GM12874 (cell line): Measurements from ENCODE around the gene LHPP.

Experiments
- TF ChIP-seq, protein P1 (sequence below): IDR thresholded peaks from 2 replicates; pipeline ENCODE4 v1.5.1; 2011; ENCODE audit warnings: low read depth, mild to moderate bottlenecking, control low read depth, low read length, moderate library complexity; ENCODE audit not compliant: insufficient read depth

Gene LHPP

DNA sequence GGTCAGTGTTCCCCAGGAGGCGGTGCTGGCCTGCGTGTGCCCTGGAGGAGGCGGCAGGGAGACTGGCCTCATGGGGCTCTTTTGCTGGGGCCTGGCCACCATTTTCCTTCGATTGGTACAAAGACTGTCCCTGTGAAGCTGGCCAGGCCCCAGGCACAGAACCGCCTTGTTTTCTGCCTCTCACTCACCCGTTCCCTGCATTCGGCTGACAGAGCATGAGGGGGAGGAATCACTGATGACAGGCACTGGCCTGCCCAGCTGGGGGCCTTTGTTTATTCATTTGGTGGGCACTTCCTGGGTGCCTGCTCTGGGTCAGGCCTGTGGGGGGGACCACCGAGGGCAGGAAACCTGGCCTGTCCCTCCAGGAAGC lies 143.4 kb downstream of the LHPP start:
- TF ChIP-seq, protein P1, sequence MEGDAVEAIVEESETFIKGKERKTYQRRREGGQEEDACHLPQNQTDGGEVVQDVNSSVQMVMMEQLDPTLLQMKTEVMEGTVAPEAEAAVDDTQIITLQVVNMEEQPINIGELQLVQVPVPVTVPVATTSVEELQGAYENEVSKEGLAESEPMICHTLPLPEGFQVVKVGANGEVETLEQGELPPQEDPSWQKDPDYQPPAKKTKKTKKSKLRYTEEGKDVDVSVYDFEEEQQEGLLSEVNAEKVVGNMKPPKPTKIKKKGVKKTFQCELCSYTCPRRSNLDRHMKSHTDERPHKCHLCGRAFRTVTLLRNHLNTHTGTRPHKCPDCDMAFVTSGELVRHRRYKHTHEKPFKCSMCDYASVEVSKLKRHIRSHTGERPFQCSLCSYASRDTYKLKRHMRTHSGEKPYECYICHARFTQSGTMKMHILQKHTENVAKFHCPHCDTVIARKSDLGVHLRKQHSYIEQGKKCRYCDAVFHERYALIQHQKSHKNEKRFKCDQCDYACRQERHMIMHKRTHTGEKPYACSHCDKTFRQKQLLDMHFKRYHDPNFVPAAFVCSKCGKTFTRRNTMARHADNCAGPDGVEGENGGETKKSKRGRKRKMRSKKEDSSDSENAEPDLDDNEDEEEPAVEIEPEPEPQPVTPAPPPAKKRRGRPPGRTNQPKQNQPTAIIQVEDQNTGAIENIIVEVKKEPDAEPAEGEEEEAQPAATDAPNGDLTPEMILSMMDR = no peak

DNA sequence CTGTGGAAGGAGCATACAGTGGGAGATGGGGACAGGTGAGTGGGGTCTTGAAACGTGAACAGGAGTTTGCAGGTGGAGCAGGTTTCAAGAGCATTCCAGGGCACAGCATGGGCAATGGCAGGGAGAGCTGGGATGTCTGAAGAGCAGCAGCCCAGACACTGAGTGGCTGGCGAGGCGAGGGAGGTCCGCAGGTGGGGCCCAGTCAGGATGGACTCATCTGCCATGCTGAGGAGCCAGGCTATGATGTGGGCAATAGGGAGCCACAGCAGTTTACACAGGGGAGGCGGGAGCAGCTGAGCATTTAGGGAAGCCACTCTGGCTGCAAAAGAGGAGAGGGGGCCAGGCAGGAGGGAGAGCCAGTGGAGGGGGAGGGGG lies 143.8 kb downstream of the LHPP start:
- TF ChIP-seq, protein P1 = no peak

DNA sequence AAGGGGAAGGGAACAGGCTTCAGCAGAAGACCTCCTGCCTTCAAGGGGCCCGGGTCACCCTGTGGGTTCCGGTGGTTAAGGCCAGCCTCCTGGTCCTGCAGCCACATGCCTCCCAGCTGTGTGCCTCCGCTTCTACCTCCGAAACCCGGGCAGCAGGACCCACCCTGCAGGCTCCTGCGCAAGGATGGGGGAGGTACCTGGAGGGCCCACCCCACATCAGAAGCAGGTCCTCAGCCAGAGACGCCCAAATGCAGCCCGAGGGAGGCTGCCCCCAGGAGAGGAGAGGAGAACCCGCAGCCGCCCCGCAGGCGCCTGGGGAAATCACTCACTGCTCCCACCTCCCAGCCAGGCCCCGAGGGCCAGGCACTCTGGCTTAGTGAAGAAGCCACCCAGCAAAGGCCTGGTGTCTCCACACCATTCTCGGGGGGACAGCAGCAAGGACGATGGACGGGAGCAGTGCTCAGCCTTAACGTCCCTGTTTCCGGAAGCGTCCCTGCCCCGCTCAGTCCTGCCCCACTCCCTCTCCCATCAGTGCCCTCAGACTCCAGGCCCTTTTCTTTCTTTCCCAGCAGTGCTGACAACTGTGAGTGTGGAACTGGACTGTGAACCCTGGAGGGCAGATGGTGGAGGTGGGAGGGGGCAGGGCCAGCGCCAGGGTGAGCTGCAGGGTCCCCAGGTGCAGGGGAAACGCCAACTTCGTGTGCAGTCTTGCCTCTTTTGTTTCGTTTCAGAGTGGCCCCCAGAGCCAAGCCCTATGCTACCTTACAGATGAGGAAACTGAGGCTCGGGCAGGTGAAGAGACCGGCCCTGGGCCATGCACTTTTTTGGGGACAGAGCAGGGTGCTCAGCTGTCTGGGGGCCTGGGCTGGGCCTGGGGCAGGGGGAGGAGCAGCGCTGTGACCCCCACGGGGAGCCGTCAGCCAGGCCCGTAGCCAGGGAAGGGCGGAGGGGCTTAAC lies 144.5 kb downstream of the LHPP start:
- TF ChIP-seq, protein P1 = no peak

DNA sequence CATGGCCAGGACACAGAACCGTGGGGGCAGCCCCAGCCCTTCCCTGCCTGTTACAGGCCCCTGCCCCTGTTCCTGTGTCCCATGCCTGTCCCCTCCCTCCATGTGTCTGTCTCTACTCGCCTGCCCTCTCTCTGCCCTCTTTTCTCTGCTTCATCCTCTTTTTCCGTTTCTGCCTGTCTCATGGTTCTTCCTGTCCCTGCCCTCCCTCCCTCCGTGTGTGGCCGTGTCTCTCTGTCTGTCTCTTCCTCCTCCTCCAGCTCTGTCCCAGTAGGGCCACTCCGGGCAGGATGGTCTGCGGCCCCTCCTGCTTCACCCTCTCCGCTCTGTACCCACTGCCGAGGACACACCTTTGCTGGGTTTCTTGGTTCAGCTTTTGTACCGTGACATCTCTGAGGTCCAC lies 145.2 kb downstream of the LHPP start:
- TF ChIP-seq, protein P1 = no peak

DNA sequence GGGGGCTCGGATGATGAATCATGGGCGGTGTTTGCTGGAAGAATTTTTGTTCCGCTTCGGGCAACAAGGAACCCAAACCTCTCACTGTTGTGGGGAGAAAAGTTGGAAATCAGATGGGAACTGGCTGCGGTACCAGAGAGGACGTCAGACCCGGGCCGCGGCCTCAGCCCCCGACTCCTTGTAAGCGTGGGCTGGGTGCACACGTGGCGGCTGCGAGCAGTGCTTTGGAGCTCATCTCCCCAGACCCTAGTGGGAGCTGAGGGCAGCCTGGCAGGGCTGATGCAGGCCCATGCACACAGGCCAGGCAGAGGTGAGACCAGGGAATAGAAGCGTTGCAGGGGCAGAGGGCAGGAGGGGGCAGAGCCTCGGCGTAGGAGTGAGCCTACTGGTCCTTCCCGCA lies 146.1 kb downstream of the LHPP start:
- TF ChIP-seq, protein P1 = no peak

DNA sequence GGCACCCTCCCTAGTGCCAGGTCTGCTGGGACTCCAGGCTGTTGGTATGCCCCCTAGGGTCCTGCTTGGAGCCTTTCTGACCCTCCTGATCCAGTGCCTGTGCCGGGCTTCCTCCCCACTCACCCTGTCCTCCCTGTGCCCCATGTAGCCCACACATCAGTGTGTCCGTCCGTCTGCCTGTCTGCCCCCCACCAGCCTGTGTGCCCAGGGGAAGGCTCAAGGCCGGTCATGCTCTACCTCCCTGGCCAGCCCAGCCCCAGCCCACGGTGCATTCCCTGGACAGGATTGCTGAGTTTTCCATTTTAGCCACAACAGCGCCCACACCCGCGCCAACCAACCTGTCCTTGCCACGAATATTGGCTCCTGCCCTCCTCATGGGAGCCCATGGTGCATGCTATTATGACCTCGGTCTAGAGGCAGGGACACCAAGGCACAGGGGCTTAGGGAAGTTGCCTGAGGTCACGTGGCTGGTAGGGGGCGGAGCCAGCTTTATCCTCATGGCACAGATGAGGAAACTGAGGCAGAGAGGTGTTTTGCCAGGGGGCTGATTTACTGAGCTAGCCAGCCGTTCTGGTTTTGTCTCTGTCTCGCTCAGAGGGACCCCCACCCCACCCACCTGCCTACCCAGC lies 146.6 kb downstream of the LHPP start:
- TF ChIP-seq, protein P1 = no peak

DNA sequence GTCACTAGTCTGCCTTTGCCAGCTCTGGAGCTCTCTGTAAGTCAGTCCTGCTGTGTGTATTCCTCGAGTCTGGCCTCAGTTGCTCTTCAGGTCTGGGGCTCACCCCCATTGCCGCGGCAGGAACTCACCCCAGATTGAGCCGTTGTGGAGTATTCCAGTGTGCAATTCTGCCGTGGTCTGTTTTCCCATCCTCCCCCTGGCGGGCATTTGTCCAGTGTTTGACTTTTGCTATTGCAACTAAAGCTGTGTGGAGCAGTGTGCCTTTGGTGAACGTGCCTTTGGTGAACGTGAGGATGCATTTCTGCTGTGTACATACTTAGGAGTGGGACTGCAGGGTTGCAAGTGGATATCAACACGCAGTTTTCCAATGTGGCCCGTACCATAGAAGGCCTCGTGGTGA lies 148.1 kb downstream of the LHPP start:
- TF ChIP-seq, protein P1 = no peak
